ENCODE measurements around the gene MAN1C1. TPM values are rescaled to one million over a fixed set of nuclear protein-coding genes. Genes with fewer than 3 reads are reported as not detected.
A peak's percentile ranks its signal among the peaks of the same experiment; 100 is the strongest.

The MAN1C1 gene
- total RNA-seq, 1 donor from 2014 or later = 22.6 TPM

DNA sequence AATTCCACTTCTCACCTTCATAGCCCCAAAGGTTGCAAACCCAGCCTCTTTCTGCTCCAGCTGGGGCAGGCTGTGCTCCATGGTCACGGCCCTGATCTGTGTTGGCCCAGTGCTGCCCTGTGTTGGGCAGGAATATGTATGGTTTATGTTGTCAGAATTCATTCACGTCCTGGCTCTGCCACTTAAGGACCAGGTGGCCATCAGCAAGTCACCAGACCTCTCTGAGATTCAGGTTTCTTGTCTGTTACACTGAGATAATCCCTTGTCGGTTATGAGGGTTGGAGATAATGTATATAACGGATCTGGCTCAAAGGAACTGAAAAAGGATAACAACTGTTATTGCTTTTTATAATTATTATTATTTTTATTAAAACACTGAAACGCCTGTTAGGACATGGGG lies 144.3 kb downstream of the MAN1C1 start:
- Mint-ChIP-seq H3K4me3 (peak overlapping the region; percentile 54), H3K9me3 (no peaks in the 10 kb centered on the region), H3K27ac (ENCODE audit: unreplicated experiment) (peak overlapping the region; percentile 90), H3K36me3 (ENCODE audit: low read depth) (no peaks in the 10 kb centered on the region), H3K27me3 (ENCODE audit: low read depth) (no peaks in the 10 kb centered on the region), H3K4me1 (peaks cover 34% of the 10 kb centered on the region)
- TF ChIP-seq, protein P1, sequence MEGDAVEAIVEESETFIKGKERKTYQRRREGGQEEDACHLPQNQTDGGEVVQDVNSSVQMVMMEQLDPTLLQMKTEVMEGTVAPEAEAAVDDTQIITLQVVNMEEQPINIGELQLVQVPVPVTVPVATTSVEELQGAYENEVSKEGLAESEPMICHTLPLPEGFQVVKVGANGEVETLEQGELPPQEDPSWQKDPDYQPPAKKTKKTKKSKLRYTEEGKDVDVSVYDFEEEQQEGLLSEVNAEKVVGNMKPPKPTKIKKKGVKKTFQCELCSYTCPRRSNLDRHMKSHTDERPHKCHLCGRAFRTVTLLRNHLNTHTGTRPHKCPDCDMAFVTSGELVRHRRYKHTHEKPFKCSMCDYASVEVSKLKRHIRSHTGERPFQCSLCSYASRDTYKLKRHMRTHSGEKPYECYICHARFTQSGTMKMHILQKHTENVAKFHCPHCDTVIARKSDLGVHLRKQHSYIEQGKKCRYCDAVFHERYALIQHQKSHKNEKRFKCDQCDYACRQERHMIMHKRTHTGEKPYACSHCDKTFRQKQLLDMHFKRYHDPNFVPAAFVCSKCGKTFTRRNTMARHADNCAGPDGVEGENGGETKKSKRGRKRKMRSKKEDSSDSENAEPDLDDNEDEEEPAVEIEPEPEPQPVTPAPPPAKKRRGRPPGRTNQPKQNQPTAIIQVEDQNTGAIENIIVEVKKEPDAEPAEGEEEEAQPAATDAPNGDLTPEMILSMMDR (conservative IDR thresholded peaks at IDR 0.05) = no peak
- DNase-seq (ENCODE audit: low read depth, low spot score) = no peak

DNA sequence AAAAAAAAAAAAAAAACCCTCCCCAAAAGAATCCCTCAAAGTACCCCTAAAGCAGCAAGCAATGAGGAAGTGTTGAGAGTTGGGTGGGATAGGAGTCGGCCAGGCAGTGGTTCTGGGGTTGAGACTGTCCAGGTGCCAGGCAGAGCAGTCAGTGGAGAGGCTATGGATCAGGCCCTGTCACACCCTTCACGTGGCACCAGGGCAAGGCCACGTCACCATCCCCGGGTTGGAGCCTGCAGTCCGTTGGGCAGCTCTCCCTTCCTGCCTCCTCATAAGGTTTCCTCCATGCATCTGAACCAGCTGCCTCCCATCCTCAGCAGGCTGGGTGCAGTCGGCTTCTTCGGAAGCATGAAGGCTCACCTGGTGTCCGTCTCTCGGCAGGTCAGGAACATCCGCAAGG lies 146.9 kb downstream of the MAN1C1 start:
- H3K36me3 Mint-ChIP-seq (ENCODE audit: low read depth) = no peaks in the 10 kb centered on the region
- H3K27me3 Mint-ChIP-seq (ENCODE audit: low read depth) = no peaks in the 10 kb centered on the region
- DNase-seq (ENCODE audit: low read depth, low spot score) = no peak
- H3K9me3 Mint-ChIP-seq = no peaks in the 10 kb centered on the region
- H3K27ac Mint-ChIP-seq (ENCODE audit: unreplicated experiment) = peak overlapping the region; percentile 19
- peaks cover 21% of the 10 kb centered on the region for H3K4me1 Mint-ChIP-seq
- TF ChIP-seq, protein P1 (conservative IDR thresholded peaks at IDR 0.05) = no peak
- H3K4me3 Mint-ChIP-seq = no peak overlapping the region

DNA sequence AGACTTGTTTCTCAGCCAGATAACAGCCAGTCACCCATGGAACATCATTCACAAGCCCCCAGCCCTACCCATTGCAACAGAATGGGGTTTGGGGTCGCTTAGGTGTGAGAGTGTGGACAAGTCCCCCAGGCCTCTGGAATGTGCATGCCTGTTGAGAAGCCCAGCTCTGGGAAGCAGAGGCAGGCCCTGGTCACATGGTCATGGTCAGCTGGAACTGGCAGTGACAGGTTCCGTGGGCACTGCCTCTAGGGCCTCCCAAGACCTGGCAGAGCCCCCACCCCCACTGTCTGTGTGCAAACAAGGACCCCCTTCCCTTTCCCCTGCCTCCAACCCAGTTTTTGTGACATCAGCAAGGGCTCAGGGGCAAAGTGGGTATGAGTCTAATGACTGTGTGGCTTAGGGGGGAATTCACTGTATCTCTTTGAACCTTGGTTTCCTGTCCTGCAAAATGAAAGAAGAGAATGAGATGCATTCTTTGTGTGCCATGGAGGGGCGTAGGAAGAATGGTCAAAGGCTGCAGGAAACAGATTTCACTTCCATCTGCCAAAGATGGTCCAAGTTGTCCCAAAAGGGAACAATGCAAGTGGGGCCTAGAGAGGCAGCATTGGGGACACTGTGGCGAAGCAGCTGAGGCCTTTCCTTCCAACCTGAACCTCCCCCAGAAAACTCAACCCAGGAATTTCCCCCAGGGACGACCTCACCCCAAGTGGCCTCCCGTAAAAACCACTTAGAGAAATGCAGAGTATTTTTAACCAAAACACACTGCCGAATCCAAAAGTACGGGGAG lies 148.7 kb downstream of the MAN1C1 start:
- TF ChIP-seq, protein P1 (conservative IDR thresholded peaks at IDR 0.05) = no peak
- H3K4me1 Mint-ChIP-seq = peaks cover 31% of the 10 kb centered on the region
- DNase-seq (ENCODE audit: low read depth, low spot score) = no peak
- peak overlapping the region; percentile 60 for H3K27ac Mint-ChIP-seq (ENCODE audit: unreplicated experiment)
- no peak overlapping the region for H3K4me3 Mint-ChIP-seq
- no peaks in the 10 kb centered on the region for H3K36me3 Mint-ChIP-seq (ENCODE audit: low read depth)
- no peaks in the 10 kb centered on the region for H3K9me3 Mint-ChIP-seq
- no peaks in the 10 kb centered on the region for H3K27me3 Mint-ChIP-seq (ENCODE audit: low read depth)

DNA sequence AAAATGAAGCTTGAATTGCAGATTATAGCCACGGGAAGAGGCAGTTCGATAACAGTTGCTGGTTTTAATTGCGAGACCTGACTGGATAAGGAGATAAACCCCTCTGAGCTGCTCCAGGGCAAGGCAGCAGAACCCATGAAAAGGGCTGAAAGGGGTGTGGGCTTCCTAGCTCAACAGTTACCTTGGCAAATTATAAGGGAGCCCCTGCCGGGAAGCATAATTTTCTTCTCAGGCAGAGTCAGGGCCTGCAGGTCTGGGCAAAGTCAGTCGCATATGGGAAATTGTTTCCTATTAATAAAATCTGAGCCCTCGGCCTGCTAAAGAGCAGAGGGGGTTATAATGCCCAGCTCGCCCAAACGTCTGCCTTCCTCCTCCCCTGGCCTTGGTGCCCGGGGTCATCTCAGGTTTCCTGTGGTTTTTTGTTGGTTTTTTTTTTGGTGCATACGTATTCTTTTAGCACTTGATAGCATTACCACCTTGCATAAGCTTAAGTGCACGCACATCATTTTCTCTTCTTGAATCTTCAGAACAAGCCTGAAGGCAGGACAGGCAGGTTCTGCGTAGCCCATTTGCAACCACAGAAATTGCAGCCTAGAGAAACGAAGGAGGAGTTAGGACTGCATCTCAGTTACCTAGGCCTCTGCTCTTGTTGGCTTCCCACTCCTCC lies 149.5 kb downstream of the MAN1C1 start:
- TF ChIP-seq, protein P1 (conservative IDR thresholded peaks at IDR 0.05) = no peak
- Mint-ChIP-seq H3K9me3 (no peaks in the 10 kb centered on the region), H3K4me3 (no peak overlapping the region), H3K27me3 (ENCODE audit: low read depth) (no peaks in the 10 kb centered on the region), H3K36me3 (ENCODE audit: low read depth) (no peaks in the 10 kb centered on the region), H3K27ac (ENCODE audit: unreplicated experiment) (peak overlapping the region; percentile 60), H3K4me1 (peaks cover 39% of the 10 kb centered on the region)
- DNase-seq (ENCODE audit: low read depth, low spot score) = no peak

DNA sequence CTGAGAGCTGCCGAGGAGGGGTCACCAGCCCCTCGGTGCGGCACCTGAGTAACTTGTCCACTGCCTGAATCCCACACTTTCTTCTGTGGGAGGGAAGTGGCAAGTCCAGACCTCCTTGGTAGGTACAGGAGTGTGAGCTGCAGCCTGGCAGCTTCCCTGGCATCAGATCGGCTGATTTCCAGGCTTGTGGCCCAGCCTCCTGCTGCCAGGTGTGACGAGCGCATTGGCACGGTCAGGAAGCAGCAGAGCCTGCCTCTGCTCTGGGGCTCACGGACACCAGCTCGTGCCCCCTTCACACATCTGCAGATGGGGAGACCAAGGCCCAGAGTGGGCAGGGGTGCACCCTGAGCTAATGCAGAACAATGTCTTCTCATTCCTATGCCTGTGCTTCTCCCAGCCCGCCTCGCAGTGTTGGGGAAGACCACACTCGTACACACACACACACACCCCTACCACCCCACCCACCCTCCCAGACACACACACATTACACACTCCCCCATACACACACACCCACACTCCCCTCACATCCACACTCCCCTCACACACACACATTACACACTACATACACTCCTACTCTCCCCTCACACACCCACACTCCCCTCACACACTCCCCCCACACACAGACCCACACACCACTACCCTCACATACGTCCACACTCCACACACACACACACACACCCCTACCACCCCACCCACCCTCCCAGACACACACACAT lies 150.3 kb downstream of the MAN1C1 start:
- H3K27me3 Mint-ChIP-seq (ENCODE audit: low read depth) = no peaks in the 10 kb centered on the region
- H3K4me1 Mint-ChIP-seq = peaks cover 47% of the 10 kb centered on the region
- no peaks in the 10 kb centered on the region for H3K9me3 Mint-ChIP-seq

More for the DNA sequence above, 150.3 kb downstream of the MAN1C1 start:
- TF ChIP-seq, protein P1 (conservative IDR thresholded peaks at IDR 0.05) = no peak
- no peak overlapping the region for H3K27ac Mint-ChIP-seq (ENCODE audit: unreplicated experiment)
- no peak for DNase-seq (ENCODE audit: low read depth, low spot score)
- H3K4me3 Mint-ChIP-seq = no peak overlapping the region
- H3K36me3 Mint-ChIP-seq (ENCODE audit: low read depth) = no peaks in the 10 kb centered on the region

Measured in neural crest cell (in vitro differentiated cells).